Endothelial cell of umbilical vein (primary cell): Measurements from ENCODE around the gene KIF26B.

Experiments
- CTCF ChIP-seq, 2 donors: IDR thresholded peaks; 1 replicate in 1 of 2; 2 replicates in 1 of 2; pipeline ENCODE4 v1.5.1; 2011; ENCODE audit warnings: low read length in 2 of 2, mild to moderate bottlenecking in 2 of 2, moderate library complexity in 2 of 2, control low read depth in 1 of 2, inconsistent platforms in 1 of 2, low read depth in 1 of 2; ENCODE audit not compliant: insufficient read depth in 1 of 2; ENCODE audit errors: extremely low read depth in 1 of 2
- GATA2 ChIP-seq: IDR thresholded peaks from 2 replicates; pipeline ENCODE4 v1.7.0; 2011; ENCODE audit warnings: low read depth, mild to moderate bottlenecking, moderate library complexity, mixed read lengths, low read length; ENCODE audit not compliant: insufficient read length, insufficient read depth
- MAX ChIP-seq: IDR thresholded peaks from 2 replicates; pipeline ENCODE4 v1.6.1; 2011; ENCODE audit not compliant: insufficient read depth, insufficient read length

- no peak for TF ChIP-seq CTCF (IDR thresholded peaks at IDR 0.05; ENCODE audit: extremely low read depth in 1 of 2, insufficient read depth in 1 of 2, low read depth in 1 of 2, low read length in 2 of 2)
- TF ChIP-seq GATA2 = no peak
- no peak for TF ChIP-seq MAX
Measured at GRCh38 chr1:245143849-245144248, 10.9 kb upstream of the KIF26B start.
